Mesendoderm (in vitro differentiated cells): ENCODE data around the gene PTBP2.
"Not testable (repeated sequence)": the region's sequence is repeated elsewhere in the genome, so short reads cannot be mapped to it uniquely, and the experiment has no call there.

Experiments
- DNase-seq: peaks from one replicate; pipeline ENCODE4 v3.0.0; 2013
- H2AK5ac ChIP-seq: 2 replicates; pipeline ENCODE4 v1.6.1; 2013; ENCODE audit warnings: low read length, inconsistent platforms
- H2BK120ac ChIP-seq: 2 replicates; pipeline ENCODE4 v1.6.1; 2013; ENCODE audit warnings: low read depth, mild to moderate bottlenecking, low read length, moderate library complexity, mixed read lengths
- H2BK15ac ChIP-seq: replicated peaks from 2 replicates; pipeline ENCODE4 v1.6.1; 2013; ENCODE audit warnings: low read depth, mild to moderate bottlenecking, moderate library complexity
- H2BK5ac ChIP-seq: 2 replicates; pipeline ENCODE4 v1.6.1; 2013; ENCODE audit warnings: low read length, inconsistent platforms
- H3K18ac ChIP-seq: 2 replicates; pipeline ENCODE4 v1.6.1; 2013; ENCODE audit warnings: mild to moderate bottlenecking, low read length, mixed read lengths
- H3K23ac ChIP-seq: one replicate; pipeline ENCODE4 v1.6.1; 2013; ENCODE audit warnings: low read length
- H3K27ac ChIP-seq: 2 replicates; pipeline ENCODE4 v1.5.1; 2013; ENCODE audit warnings: low read depth, mild to moderate bottlenecking, inconsistent platforms, low read length, moderate library complexity
- H3K27me3 ChIP-seq: 2 replicates; pipeline ENCODE4 v1.6.1; 2013; ENCODE audit warnings: low read length, control low read depth, mild to moderate bottlenecking, inconsistent platforms; ENCODE audit not compliant: insufficient read depth, poor library complexity
- H3K36me3 ChIP-seq: 2 replicates; pipeline ENCODE4 v1.6.1; 2013; ENCODE audit warnings: low read length, inconsistent platforms; ENCODE audit not compliant: control insufficient read depth, insufficient read depth
- H3K4ac ChIP-seq: one replicate; pipeline ENCODE4 v1.6.1; 2013; ENCODE audit warnings: low read depth, mild to moderate bottlenecking, low read length, moderate library complexity
- H3K4me1 ChIP-seq: 2 replicates; pipeline ENCODE4 v1.6.1; 2013; ENCODE audit warnings: low read depth, low read length, inconsistent platforms; ENCODE audit not compliant: control insufficient read depth
- H3K4me2 ChIP-seq: 2 replicates; pipeline ENCODE4 v1.6.1; 2013; ENCODE audit warnings: low read length
- H3K4me3 ChIP-seq: 2 replicates; pipeline ENCODE4 v1.5.1; 2013; ENCODE audit warnings: mild to moderate bottlenecking, low read length
- H3K56ac ChIP-seq: one replicate; pipeline ENCODE4 v1.6.1; 2013; ENCODE audit warnings: low read length
- H3K79me1 ChIP-seq: 2 replicates; pipeline ENCODE4 v1.6.1; 2013; ENCODE audit warnings: low read length, inconsistent platforms
- H3K79me2 ChIP-seq: 2 replicates; pipeline ENCODE4 v1.6.1; 2013; ENCODE audit warnings: mild to moderate bottlenecking, low read length; ENCODE audit not compliant: control insufficient read depth, insufficient read depth
- H3K9ac ChIP-seq: 2 replicates; pipeline ENCODE4 v1.6.1; 2013; ENCODE audit warnings: low read length, inconsistent platforms
- H4K5ac ChIP-seq: one replicate; pipeline ENCODE4 v1.6.1; 2013; ENCODE audit warnings: low read length
- H4K8ac ChIP-seq: one replicate; pipeline ENCODE4 v1.6.1; 2013; ENCODE audit warnings: low read depth, mild to moderate bottlenecking, control low read depth, low read length, moderate library complexity
- WGBS: extraction: QIAGEN DNeasy Blood & Tissue Kit; methylation state at CpG from one replicate; pipeline ENCODE4 v1.1.7; 2013; ENCODE audit warnings: low lambda C conversion rate, missing lambda C conversion rate; ENCODE audit not compliant: insufficient coverage; ENCODE audit errors: extremely low coverage; 5-methylcytosine and 5-hydroxymethylcytosine counted together

PTBP2 gene

DNA sequence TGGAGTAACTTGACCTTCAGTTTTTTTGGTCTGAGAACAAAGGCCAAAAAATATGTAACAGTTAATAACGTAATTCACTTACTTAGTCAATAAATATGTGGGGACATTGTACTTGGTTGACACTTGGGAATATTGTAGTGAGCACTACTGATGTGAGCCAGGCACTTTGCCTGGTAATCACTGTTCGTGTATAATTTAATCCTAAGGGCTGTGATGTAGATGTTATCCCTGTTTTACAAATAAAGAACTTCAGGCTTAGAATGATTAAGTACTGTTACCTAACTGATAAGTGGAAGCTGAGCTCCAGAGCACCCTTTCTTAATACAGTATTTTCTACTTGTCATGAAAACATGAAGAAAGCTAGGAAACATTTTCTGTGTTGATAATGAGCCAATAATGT is 28.0 kb downstream of the PTBP2 start:
- Histone ChIP-seq H3K79me1 (peaks cover 1% of the 10 kb centered on the region), H3K9ac (no peak overlapping the region), H3K4me1 (no peaks in the 10 kb centered on the region), H2BK120ac (no peak overlapping the region), H4K5ac (no peak overlapping the region), H3K56ac (no peak overlapping the region), H2BK15ac (no peak overlapping the region), H3K27me3 (no peaks in the 10 kb centered on the region), H2AK5ac (no peak overlapping the region), H3K36me3 (peaks cover 2% of the 10 kb centered on the region), H3K79me2 (peaks cover 34% of the 10 kb centered on the region), H3K27ac (no peak overlapping the region), H4K8ac (no peak overlapping the region), H3K4ac (no peak overlapping the region), H3K4me3 (no peak overlapping the region), H3K23ac (no peak overlapping the region), H2BK5ac (no peak overlapping the region), H3K18ac (no peak overlapping the region), H3K4me2 (no peak overlapping the region)
- DNase-seq: no peak
- WGBS: no CpG with 5 or more reads among the region's 2 CpGs

DNA sequence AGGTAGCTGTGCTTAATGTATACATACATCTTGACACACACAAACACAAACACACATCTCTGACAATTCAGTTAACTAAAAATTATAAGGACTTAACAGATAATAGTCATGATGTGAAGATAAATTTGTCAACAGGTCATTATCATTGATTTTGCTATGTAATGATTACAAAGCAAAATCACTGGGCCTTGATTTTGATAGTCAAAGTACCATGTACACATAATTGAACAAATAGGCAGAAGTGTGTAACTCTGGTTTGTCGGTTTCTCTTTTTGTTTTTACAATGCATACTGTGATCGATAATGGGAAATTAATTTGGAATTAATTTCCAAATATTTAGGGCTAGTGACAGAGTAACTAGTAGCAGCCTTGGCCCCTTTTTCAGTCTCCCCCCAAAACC is 30.8 kb downstream of the PTBP2 start:
- H3K79me2 ChIP-seq: peaks cover 20% of the 10 kb centered on the region
- H2BK120ac ChIP-seq: no peak overlapping the region
- no peak overlapping the region for H3K4ac ChIP-seq
- no peak overlapping the region for H2BK15ac ChIP-seq
- H3K18ac ChIP-seq: no peak overlapping the region
- H3K4me1 ChIP-seq: no peaks in the 10 kb centered on the region
- no peak overlapping the region for H3K9ac ChIP-seq
- no peak overlapping the region for H4K5ac ChIP-seq
- no peak overlapping the region for H3K4me3 ChIP-seq
- H3K27me3 ChIP-seq: no peaks in the 10 kb centered on the region
- H3K36me3 ChIP-seq: peaks cover 2% of the 10 kb centered on the region
- H3K27ac ChIP-seq: no peak overlapping the region
- peaks cover 1% of the 10 kb centered on the region for H3K79me1 ChIP-seq
- H3K4me2 ChIP-seq: no peak overlapping the region
- H2AK5ac ChIP-seq: no peak overlapping the region
- H2BK5ac ChIP-seq: no peak overlapping the region
- no CpG with 5 or more reads among the region's 2 CpGs for WGBS
- no peak for DNase-seq
- H3K23ac ChIP-seq: no peak overlapping the region
- no peak overlapping the region for H3K56ac ChIP-seq
- no peak overlapping the region for H4K8ac ChIP-seq

DNA sequence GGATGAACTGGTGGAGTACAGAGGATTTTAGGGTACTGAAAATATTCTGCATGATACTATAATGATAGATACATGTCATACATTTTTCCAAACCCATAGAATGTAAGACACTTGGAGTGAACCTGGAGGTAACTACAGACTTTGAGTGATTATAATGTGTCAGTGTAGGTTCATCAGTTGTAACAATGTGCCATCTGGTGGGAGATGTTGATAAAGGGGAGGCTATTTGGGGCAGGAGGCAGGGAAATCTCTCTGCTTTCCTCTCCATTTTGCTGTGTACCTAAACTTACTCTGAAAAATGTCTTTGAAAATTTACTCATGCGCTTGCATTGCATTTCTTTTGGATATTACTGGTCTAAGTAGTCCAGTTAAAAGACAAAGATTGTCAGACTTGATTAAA is 35.2 kb downstream of the PTBP2 start:
- H3K56ac ChIP-seq: no peak overlapping the region
- H3K9ac ChIP-seq: no peak overlapping the region
- no peak overlapping the region for H3K18ac ChIP-seq
- H3K4me1 ChIP-seq: no peaks in the 10 kb centered on the region
- H4K8ac ChIP-seq: no peak overlapping the region
- no CpG with 5 or more reads among the region's 1 CpG for WGBS
- no peak overlapping the region for H2AK5ac ChIP-seq
- no peak overlapping the region for H2BK15ac ChIP-seq
- no peak overlapping the region for H3K4ac ChIP-seq
- no peak overlapping the region for H2BK5ac ChIP-seq
- no peak for DNase-seq
- no peaks in the 10 kb centered on the region for H3K79me1 ChIP-seq
- H4K5ac ChIP-seq: no peak overlapping the region
- peaks cover 3% of the 10 kb centered on the region for H3K79me2 ChIP-seq
- no peaks in the 10 kb centered on the region for H3K27me3 ChIP-seq
- H3K27ac ChIP-seq: no peak overlapping the region
- H3K36me3 ChIP-seq: peaks cover 2% of the 10 kb centered on the region
- H2BK120ac ChIP-seq: no peak overlapping the region
- H3K23ac ChIP-seq: no peak overlapping the region
- no peak overlapping the region for H3K4me2 ChIP-seq
- no peak overlapping the region for H3K4me3 ChIP-seq

DNA sequence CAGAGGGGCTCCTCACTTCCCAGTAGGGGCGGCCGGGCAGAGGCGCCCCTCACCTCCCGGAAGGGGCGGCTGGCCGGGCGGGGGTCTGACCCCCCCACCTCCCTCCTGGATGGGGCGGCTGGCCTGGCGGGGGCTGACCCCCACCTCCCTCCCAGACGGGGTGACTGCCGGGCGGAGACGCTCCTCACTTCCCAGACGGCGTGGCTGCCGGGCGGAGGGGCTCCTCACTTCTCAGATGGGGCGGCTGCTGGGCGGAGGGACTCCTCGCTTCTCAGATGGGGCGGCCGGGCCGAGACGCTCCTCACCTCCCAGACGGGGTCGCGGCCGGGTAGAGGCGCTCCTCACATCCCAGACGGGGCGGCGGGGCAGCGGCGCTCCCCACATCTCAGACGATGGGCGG is 41.0 kb downstream of the PTBP2 start:
- not testable (repeated sequence) for H2BK5ac ChIP-seq, H3K4me2 ChIP-seq, H3K79me2 ChIP-seq, H3K27me3 ChIP-seq, H3K23ac ChIP-seq, H3K27ac ChIP-seq, H3K36me3 ChIP-seq, H4K8ac ChIP-seq, H3K9ac ChIP-seq, DNase-seq, H4K5ac ChIP-seq, H3K4me3 ChIP-seq, H2AK5ac ChIP-seq, H3K56ac ChIP-seq, H3K4ac ChIP-seq, H3K18ac ChIP-seq, H3K79me1 ChIP-seq, H3K4me1 ChIP-seq, H2BK120ac ChIP-seq, H2BK15ac ChIP-seq
- no CpG with 5 or more reads among the region's 36 CpGs for WGBS

DNA sequence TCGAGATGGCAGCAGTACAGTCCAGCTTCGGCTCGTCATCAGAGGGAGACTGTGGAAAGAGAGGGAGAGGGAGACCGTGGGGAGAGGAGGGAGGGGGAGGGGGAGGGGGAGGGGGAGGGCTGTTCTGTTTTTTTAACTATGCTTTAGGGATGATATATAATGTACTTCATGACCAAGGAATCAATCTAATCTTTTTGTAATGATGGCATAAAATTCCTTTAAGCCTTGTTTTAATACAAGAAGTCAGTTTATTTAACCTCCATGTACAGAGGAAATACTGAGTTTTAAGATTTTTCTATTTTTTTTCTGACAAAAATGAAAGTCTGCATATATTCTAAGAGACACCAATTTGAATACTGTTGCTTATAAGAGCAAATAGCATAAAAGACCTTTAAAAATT is 41.9 kb downstream of the PTBP2 start:
- Histone ChIP-seq H3K36me3 (no peaks in the 10 kb centered on the region), H3K4me3 (no peak overlapping the region), H2AK5ac (no peak overlapping the region), H2BK120ac (no peak overlapping the region), H3K79me2 (peaks cover 6% of the 10 kb centered on the region), H3K23ac (no peak overlapping the region), H3K56ac (no peak overlapping the region), H3K27ac (no peak overlapping the region), H2BK15ac (no peak overlapping the region), H4K8ac (no peak overlapping the region), H3K4ac (no peak overlapping the region), H3K4me1 (no peaks in the 10 kb centered on the region), H3K79me1 (peaks cover 2% of the 10 kb centered on the region), H3K27me3 (no peaks in the 10 kb centered on the region), H3K18ac (no peak overlapping the region), H4K5ac (no peak overlapping the region), H3K9ac (no peak overlapping the region), H3K4me2 (no peak overlapping the region), H2BK5ac (no peak overlapping the region)
- WGBS: no CpG with 5 or more reads among the region's 4 CpGs
- no peak for DNase-seq

DNA sequence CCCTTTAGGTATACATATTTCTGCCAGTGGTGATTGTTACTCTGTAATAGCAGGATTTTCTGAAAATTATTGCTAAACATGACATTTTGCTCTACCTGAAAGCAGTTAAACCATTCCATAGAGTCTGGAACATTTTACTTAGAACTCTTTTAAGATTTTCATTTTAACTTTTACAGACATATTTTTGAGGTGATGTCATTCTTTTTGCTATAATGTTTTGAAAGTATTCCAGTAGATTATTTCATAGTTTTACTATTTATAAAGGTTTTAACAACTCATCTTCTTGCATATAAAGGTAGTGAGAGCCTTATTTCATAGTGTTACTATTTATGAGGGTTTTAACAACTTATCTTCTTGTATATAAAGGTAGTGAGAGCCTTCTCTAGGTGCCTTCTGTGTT is 42.9 kb downstream of the PTBP2 start:
- Histone ChIP-seq H2BK120ac (no peak overlapping the region), H2BK15ac (no peak overlapping the region), H3K36me3 (no peaks in the 10 kb centered on the region), H4K8ac (no peak overlapping the region), H3K79me1 (peaks cover 4% of the 10 kb centered on the region), H2BK5ac (no peak overlapping the region), H3K23ac (no peak overlapping the region), H3K56ac (no peak overlapping the region), H3K4me1 (no peaks in the 10 kb centered on the region), H2AK5ac (no peak overlapping the region), H3K9ac (no peak overlapping the region), H4K5ac (no peak overlapping the region), H3K4ac (no peak overlapping the region), H3K79me2 (peaks cover 8% of the 10 kb centered on the region), H3K4me2 (no peak overlapping the region), H3K4me3 (no peak overlapping the region), H3K27ac (no peak overlapping the region), H3K18ac (no peak overlapping the region), H3K27me3 (no peaks in the 10 kb centered on the region)
- DNase-seq: no peak
